Astrocyte (in vitro differentiated cells and primary cell): ENCODE data around the gene PAPLN. TPM values are rescaled to one million over a fixed set of nuclear protein-coding genes. Genes with fewer than 3 reads are reported as not detected.

Experiments used
- DNase-seq: peaks from one replicate; pipeline ENCODE4 v3.0.0-alpha.2; 2010; ENCODE audit warnings: low read depth
- FAIRE-seq: peaks from 2 replicates; lab custom pipeline; 2011; peaks lifted over from hg19 to GRCh38; lab: Jason Lieb, UNC
- H2AFZ ChIP-seq: 2 replicates; pipeline ENCODE4 v1.6.0; 2012; ENCODE audit warnings: low read depth, low read length, inconsistent platforms
- H3K27ac ChIP-seq: 2 replicates; pipeline ENCODE4 v1.5.1; 2011; ENCODE audit warnings: low read depth, low read length, inconsistent platforms
- H3K27me3 ChIP-seq: 2 replicates; pipeline ENCODE4 v1.6.0; 2011; ENCODE audit warnings: low read length, inconsistent platforms; ENCODE audit not compliant: insufficient read depth
- H3K36me3 ChIP-seq: 2 replicates; pipeline ENCODE4 v1.5.1; 2011; ENCODE audit warnings: low read length, inconsistent platforms; ENCODE audit not compliant: insufficient read depth
- H3K4me1 ChIP-seq: 2 replicates; pipeline ENCODE4 v1.5.1; 2011; ENCODE audit warnings: low read length, inconsistent platforms; ENCODE audit not compliant: insufficient read depth
- H3K4me2 ChIP-seq: 2 replicates; pipeline ENCODE4 v1.6.0; 2012; ENCODE audit warnings: low read length, inconsistent platforms
- H3K4me3 ChIP-seq: 2 replicates; pipeline ENCODE4 v1.5.1; 2011; ENCODE audit warnings: low read depth, mild to moderate bottlenecking, low read length, inconsistent platforms; ENCODE audit not compliant: insufficient read depth
- H3K79me2 ChIP-seq: 2 replicates; pipeline ENCODE4 v1.6.0; 2012; ENCODE audit warnings: mild to moderate bottlenecking, low read length, inconsistent platforms; ENCODE audit not compliant: insufficient read depth
- H3K9ac ChIP-seq: 2 replicates; pipeline ENCODE4 v1.6.0; 2012; ENCODE audit warnings: mild to moderate bottlenecking, low read length, inconsistent platforms
- H3K9me3 ChIP-seq: 2 replicates; pipeline ENCODE4 v1.5.1; 2012; ENCODE audit warnings: low read depth, mild to moderate bottlenecking, low read length, inconsistent platforms; ENCODE audit not compliant: insufficient read depth
- H4K20me1 ChIP-seq: 2 replicates; pipeline ENCODE4 v1.6.0; 2012; ENCODE audit warnings: low read length, inconsistent platforms; ENCODE audit not compliant: insufficient read depth
- H3K27ac Mint-ChIP-seq: one replicate; pipeline ENCODE4 v1.8.0; 2021; ENCODE audit warnings: mild to moderate bottlenecking, mixed read lengths; ENCODE audit not compliant: unreplicated experiment
- H3K27me3 Mint-ChIP-seq: one replicate; pipeline ENCODE4 v1.8.0; 2021; ENCODE audit warnings: low read depth, mixed read lengths; ENCODE audit not compliant: unreplicated experiment
- H3K36me3 Mint-ChIP-seq: one replicate; pipeline ENCODE4 v1.8.0; 2021; ENCODE audit warnings: low read depth, mixed read lengths; ENCODE audit not compliant: unreplicated experiment
- H3K4me1 Mint-ChIP-seq: one replicate; pipeline ENCODE4 v1.8.0; 2021; ENCODE audit warnings: low read depth, mixed read lengths; ENCODE audit not compliant: unreplicated experiment
- H3K4me3 Mint-ChIP-seq: one replicate; pipeline ENCODE4 v1.8.0; 2021; ENCODE audit warnings: mild to moderate bottlenecking, moderate library complexity, mixed read lengths; ENCODE audit not compliant: unreplicated experiment
- H3K9me3 Mint-ChIP-seq: one replicate; pipeline ENCODE4 v1.8.0; 2021; ENCODE audit warnings: mild to moderate bottlenecking, mixed read lengths; ENCODE audit not compliant: unreplicated experiment
- EZH2 ChIP-seq: IDR thresholded peaks from 2 replicates; pipeline ENCODE4 v1.6.1; 2012; ENCODE audit warnings: mild to moderate bottlenecking, low read length, inconsistent platforms; ENCODE audit not compliant: insufficient read depth
- total RNA-seq: library from RNA; stranded (reverse); gene quantifications from 2 replicates; pipeline ENCODE4 v1.2.1, GENCODE V29; 2021
- TF ChIP-seq, protein P1 (sequence below): IDR thresholded peaks from 2 replicates; pipeline ENCODE4 v1.5.1; 2011; ENCODE audit warnings: low read depth, mild to moderate bottlenecking, inconsistent platforms, low read length, moderate library complexity; ENCODE audit not compliant: insufficient read depth

The PAPLN gene
- total RNA-seq, 1 donor from 2014 or later = 5.0 TPM

DNA sequence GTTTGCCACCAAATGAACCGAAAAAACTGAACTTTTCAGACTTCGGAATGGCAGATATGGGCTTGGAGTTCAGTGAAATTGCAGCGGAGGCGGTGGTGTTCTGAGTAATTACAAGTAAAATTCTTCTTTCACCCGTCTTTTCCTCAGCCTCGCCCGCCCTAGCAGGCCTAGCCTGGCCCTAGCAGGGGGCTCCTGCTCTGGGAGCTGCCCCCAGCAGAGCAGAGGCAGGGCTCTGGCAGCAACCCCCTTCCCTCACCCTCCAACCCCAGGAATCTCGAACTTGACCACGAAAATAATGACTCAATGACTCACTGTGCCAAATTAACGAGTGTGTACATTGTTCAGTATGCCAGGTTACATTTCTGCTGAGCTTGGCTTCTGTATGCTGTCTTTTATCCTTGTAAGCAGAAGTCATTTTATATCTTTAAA, 1.1 kb downstream of the PAPLN start:
- Histone ChIP-seq H3K9ac (peak overlapping the region; percentile 57), H3K27ac (no peak overlapping the region), H3K4me1 (peaks cover 26% of the 10 kb centered on the region), H3K27me3 (peaks cover 52% of the 10 kb centered on the region), H3K4me3 (peak overlapping the region; percentile 56), H3K36me3 (no peaks in the 10 kb centered on the region), H3K4me2 (peak overlapping the region; percentile 84), H2AFZ (peak overlapping the region; percentile 51), H3K79me2 (no peaks in the 10 kb centered on the region), H4K20me1 (peaks cover 10% of the 10 kb centered on the region), H3K9me3 (no peaks in the 10 kb centered on the region)
- H3K4me3 Mint-ChIP-seq = peak overlapping the region; percentile 78
- peaks cover 3% of the 10 kb centered on the region for H3K36me3 Mint-ChIP-seq
- FAIRE-seq (peak; percentile 54), DNase-seq (peak; percentile 84)
- no peaks in the 10 kb centered on the region for H3K9me3 Mint-ChIP-seq
- no peak overlapping the region for H3K27ac Mint-ChIP-seq
- peaks cover 47% of the 10 kb centered on the region for H3K4me1 Mint-ChIP-seq
- TF ChIP-seq, protein P1, sequence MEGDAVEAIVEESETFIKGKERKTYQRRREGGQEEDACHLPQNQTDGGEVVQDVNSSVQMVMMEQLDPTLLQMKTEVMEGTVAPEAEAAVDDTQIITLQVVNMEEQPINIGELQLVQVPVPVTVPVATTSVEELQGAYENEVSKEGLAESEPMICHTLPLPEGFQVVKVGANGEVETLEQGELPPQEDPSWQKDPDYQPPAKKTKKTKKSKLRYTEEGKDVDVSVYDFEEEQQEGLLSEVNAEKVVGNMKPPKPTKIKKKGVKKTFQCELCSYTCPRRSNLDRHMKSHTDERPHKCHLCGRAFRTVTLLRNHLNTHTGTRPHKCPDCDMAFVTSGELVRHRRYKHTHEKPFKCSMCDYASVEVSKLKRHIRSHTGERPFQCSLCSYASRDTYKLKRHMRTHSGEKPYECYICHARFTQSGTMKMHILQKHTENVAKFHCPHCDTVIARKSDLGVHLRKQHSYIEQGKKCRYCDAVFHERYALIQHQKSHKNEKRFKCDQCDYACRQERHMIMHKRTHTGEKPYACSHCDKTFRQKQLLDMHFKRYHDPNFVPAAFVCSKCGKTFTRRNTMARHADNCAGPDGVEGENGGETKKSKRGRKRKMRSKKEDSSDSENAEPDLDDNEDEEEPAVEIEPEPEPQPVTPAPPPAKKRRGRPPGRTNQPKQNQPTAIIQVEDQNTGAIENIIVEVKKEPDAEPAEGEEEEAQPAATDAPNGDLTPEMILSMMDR = no peak
- no peak for TF ChIP-seq EZH2
- H3K27me3 Mint-ChIP-seq = peaks cover 22% of the 10 kb centered on the region

DNA sequence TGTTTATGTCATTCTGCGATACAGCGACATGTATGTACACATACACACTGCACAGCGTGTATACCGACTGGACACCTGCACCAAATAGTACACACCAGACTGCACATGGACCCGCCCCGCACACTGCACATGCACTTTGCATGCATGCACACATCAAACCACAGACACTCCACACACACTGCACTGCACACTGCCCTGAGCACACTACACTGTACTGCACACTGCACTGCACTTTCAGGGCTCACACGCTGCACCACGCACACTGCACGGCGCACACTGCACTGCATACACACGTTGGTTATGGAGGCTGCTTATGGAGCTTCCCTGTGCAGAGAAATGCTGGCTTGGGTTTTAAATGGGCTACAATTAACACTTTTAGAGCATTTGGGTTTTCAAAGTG, 1.6 kb downstream of the PAPLN start:
- DNase-seq (no peak), FAIRE-seq (no peak)
- Mint-ChIP-seq H3K9me3 (no peaks in the 10 kb centered on the region), H3K36me3 (peaks cover 6% of the 10 kb centered on the region), H3K4me1 (peaks cover 45% of the 10 kb centered on the region), H3K27me3 (peaks cover 21% of the 10 kb centered on the region), H3K4me3 (peak overlapping the region; percentile 78), H3K27ac (no peak overlapping the region)
- H3K27me3 ChIP-seq = peaks cover 52% of the 10 kb centered on the region
- H3K27ac ChIP-seq = no peak overlapping the region
- peaks cover 3% of the 10 kb centered on the region for H3K9me3 ChIP-seq
- H4K20me1 ChIP-seq = peaks cover 10% of the 10 kb centered on the region
- TF ChIP-seq, protein P1 = no peak
- TF ChIP-seq EZH2 = no peak
- H3K36me3 ChIP-seq = no peaks in the 10 kb centered on the region
- peak overlapping the region; percentile 56 for H3K4me3 ChIP-seq
- H3K9ac ChIP-seq = no peak overlapping the region
- H2AFZ ChIP-seq = no peak overlapping the region
- peak overlapping the region; percentile 84 for H3K4me2 ChIP-seq
- no peaks in the 10 kb centered on the region for H3K79me2 ChIP-seq
- H3K4me1 ChIP-seq = peaks cover 26% of the 10 kb centered on the region

DNA sequence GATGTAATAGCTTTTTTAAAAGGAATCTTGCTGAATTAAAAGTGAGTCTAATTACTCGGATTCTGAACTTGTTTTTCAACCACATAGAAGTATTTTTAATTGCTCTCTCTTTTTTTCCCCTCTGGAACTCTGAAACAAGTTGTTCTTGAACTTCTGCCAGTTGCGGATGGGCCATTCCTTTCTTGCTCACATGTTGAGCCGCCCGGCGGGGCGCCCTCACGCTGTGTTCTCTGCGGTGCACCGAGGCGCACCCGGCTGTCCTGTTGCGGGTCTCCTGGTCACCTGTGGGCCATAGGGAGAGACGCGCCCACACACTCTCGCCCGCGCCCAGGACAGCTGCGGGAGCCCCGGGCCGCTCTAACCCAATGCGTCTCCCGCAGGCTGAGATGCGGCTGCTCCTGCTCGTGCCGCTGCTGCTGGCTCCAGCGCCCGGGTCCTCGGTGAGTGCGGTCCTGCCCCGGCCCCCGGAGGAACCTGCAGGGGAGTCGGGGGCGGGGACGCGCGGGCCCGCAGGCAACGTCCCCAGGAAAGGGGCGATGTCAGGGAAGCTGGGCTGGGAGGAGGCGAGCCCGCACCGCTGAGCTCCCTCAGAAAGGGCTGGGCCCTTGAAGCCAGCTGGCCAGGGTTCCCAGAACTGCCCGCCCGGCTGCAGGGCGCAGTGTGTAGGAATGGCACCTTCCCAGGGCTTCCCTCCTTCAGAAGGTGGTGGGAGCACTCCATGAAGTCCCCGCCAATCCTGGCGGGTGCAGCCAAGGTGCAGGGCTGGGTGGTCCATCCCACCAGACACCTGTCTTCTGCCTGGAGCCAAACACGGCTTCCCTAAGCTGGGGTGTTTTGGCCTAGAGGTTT, 2.3 kb downstream of the PAPLN start:
- H2AFZ ChIP-seq = no peak overlapping the region
- peaks cover 17% of the 10 kb centered on the region for H3K27me3 Mint-ChIP-seq
- peak overlapping the region; percentile 84 for H3K4me2 ChIP-seq

More for the DNA sequence above, 2.3 kb downstream of the PAPLN start:
- peak; percentile 75 for TF ChIP-seq EZH2
- TF ChIP-seq, protein P1 = no peak
- Histone ChIP-seq H3K9ac (no peak overlapping the region), H3K27ac (no peak overlapping the region), H3K36me3 (no peaks in the 10 kb centered on the region), H3K27me3 (peaks cover 48% of the 10 kb centered on the region), H3K4me3 (peak overlapping the region; percentile 37), H3K79me2 (no peaks in the 10 kb centered on the region), H4K20me1 (peaks cover 10% of the 10 kb centered on the region), H3K9me3 (peaks cover 3% of the 10 kb centered on the region), H3K4me1 (peaks cover 26% of the 10 kb centered on the region)
- peaks cover 6% of the 10 kb centered on the region for H3K36me3 Mint-ChIP-seq
- peaks cover 43% of the 10 kb centered on the region for H3K4me1 Mint-ChIP-seq
- peak; percentile 13 for FAIRE-seq
- peak overlapping the region; percentile 47 for H3K27ac Mint-ChIP-seq
- H3K9me3 Mint-ChIP-seq = no peaks in the 10 kb centered on the region
- peak overlapping the region; percentile 66 for H3K4me3 Mint-ChIP-seq
- peak; percentile 52 for DNase-seq
